Measurements from ENCODE around the gene IGSF21.
A peak's percentile ranks its signal among the peaks of the same experiment; 100 is the strongest.

The IGSF21 gene

GRCh38 chr1:18292531-18292930 lies 184.9 kb downstream of the IGSF21 start:
- DNase-seq (ENCODE audit: low spot score) (no peak), FAIRE-seq (no peak)

- FAIRE-seq (no peak), DNase-seq (ENCODE audit: low spot score) (no peak)
Measured at GRCh38 chr1:18293291-18293690, 185.7 kb downstream of the IGSF21 start.

GRCh38 chr1:18294437-18295176 lies 187.0 kb downstream of the IGSF21 start:
- no peak for FAIRE-seq
- no peak for DNase-seq (ENCODE audit: low spot score)

- FAIRE-seq (no peak), DNase-seq (ENCODE audit: low spot score) (peak; percentile 46)
Measured at GRCh38 chr1:18297896-18298648, 190.5 kb downstream of the IGSF21 start.

GRCh38 chr1:18299441-18300338 lies 192.1 kb downstream of the IGSF21 start:
- no peak for DNase-seq (ENCODE audit: low spot score)
- no peak for FAIRE-seq

GRCh38 chr1:18300376-18300775 lies 192.8 kb downstream of the IGSF21 start:
- no peak for DNase-seq (ENCODE audit: low spot score)
- FAIRE-seq: no peak

- FAIRE-seq (no peak), DNase-seq (ENCODE audit: low spot score) (no peak)
Measured at GRCh38 chr1:18302788-18303413, 195.3 kb downstream of the IGSF21 start.

GRCh38 chr1:18304151-18304869 lies 196.7 kb downstream of the IGSF21 start:
- FAIRE-seq: no peak
- DNase-seq (ENCODE audit: low spot score): no peak

- DNase-seq (ENCODE audit: low spot score): no peak
- peak; percentile 86 for FAIRE-seq
Measured at GRCh38 chr1:18305182-18305795, 197.7 kb downstream of the IGSF21 start.

- no peak for FAIRE-seq
- DNase-seq (ENCODE audit: low spot score): no peak
Measured at GRCh38 chr1:18307329-18307898, 199.8 kb downstream of the IGSF21 start.

- no peak for FAIRE-seq
- DNase-seq (ENCODE audit: low spot score): peak; percentile 25
Measured at GRCh38 chr1:18309552-18310155, 202.1 kb downstream of the IGSF21 start.

- DNase-seq (ENCODE audit: low spot score) (no peak), FAIRE-seq (no peak)
Measured at GRCh38 chr1:18312961-18313360, 205.4 kb downstream of the IGSF21 start.

- DNase-seq (ENCODE audit: low spot score) (no peak), FAIRE-seq (no peak)
Measured at GRCh38 chr1:18313523-18313922, 205.9 kb downstream of the IGSF21 start.

GRCh38 chr1:18314399-18314798 lies 206.8 kb downstream of the IGSF21 start:
- no peak for DNase-seq (ENCODE audit: low spot score)
- no peak for FAIRE-seq

- FAIRE-seq (peak; percentile 79), DNase-seq (ENCODE audit: low spot score) (no peak)
Measured at GRCh38 chr1:18315449-18315848, 207.9 kb downstream of the IGSF21 start.

- FAIRE-seq: no peak
- no peak for DNase-seq (ENCODE audit: low spot score)
Measured at GRCh38 chr1:18316764-18317163, 209.2 kb downstream of the IGSF21 start.

GRCh38 chr1:18319099-18319498 lies 211.5 kb downstream of the IGSF21 start:
- FAIRE-seq (no peak), DNase-seq (ENCODE audit: low spot score) (no peak)

GRCh38 chr1:18320051-18320450 lies 212.5 kb downstream of the IGSF21 start:
- DNase-seq (ENCODE audit: low spot score) (no peak), FAIRE-seq (no peak)

GRCh38 chr1:18322368-18323032 lies 214.9 kb downstream of the IGSF21 start:
- no peak for FAIRE-seq

More at GRCh38 chr1:18322368-18323032, 214.9 kb downstream of the IGSF21 start:
- no peak for DNase-seq (ENCODE audit: low spot score)

All from urothelium cell line (cell line).